22Rv1 (cell line): ENCODE results near the gene ZFP90.

Experiments used
- ZFX ChIP-seq: fragments of 450-650 bp; IDR thresholded peaks from 2 replicates; pipeline ENCODE4 v1.6.1; 2017; ENCODE audit warnings: antibody characterized with exemption, borderline replicate concordance
- TF ChIP-seq, protein P1 (sequence below): fragments of 450-650 bp; IDR thresholded peaks from 2 replicates; pipeline ENCODE4 v1.5.1; 2017; ENCODE audit warnings: mild to moderate bottlenecking

GRCh38 chr16:68548947-68549346 is 9.9 kb downstream of the ZFP90 start:
- TF ChIP-seq, protein P1, sequence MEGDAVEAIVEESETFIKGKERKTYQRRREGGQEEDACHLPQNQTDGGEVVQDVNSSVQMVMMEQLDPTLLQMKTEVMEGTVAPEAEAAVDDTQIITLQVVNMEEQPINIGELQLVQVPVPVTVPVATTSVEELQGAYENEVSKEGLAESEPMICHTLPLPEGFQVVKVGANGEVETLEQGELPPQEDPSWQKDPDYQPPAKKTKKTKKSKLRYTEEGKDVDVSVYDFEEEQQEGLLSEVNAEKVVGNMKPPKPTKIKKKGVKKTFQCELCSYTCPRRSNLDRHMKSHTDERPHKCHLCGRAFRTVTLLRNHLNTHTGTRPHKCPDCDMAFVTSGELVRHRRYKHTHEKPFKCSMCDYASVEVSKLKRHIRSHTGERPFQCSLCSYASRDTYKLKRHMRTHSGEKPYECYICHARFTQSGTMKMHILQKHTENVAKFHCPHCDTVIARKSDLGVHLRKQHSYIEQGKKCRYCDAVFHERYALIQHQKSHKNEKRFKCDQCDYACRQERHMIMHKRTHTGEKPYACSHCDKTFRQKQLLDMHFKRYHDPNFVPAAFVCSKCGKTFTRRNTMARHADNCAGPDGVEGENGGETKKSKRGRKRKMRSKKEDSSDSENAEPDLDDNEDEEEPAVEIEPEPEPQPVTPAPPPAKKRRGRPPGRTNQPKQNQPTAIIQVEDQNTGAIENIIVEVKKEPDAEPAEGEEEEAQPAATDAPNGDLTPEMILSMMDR = no peak
- no peak for TF ChIP-seq ZFX
